ENCODE results near the gene CCT5.
A peak's percentile ranks its signal among the peaks of the same experiment; 100 is the strongest.
"Not testable (repeated sequence)": the region's sequence is repeated elsewhere in the genome, so short reads cannot be mapped to it uniquely, and the experiment has no call there.

CCT5 gene

GRCh38 chr5:10303201-10303600 lies 53.1 kb downstream of the CCT5 start:
- no peak for DNase-seq

- peak; percentile 92 for DNase-seq
Observed at GRCh38 chr5:10303699-10304170, 53.7 kb downstream of the CCT5 start.

GRCh38 chr5:10304932-10305331 lies 54.9 kb downstream of the CCT5 start:
- DNase-seq: peak; percentile 63

GRCh38 chr5:10306114-10306513 lies 56.0 kb downstream of the CCT5 start:
- no peak for DNase-seq

GRCh38 chr5:10306806-10307205 lies 56.7 kb downstream of the CCT5 start:
- DNase-seq: no peak

- DNase-seq: peak; percentile 76
Observed at GRCh38 chr5:10307206-10308148, 57.4 kb downstream of the CCT5 start, which contains the start of gene CMBL. Gene CMBL, minus strand, starts transcription at chr5:10307902. Its CDS starts 17,140 bp downstream, at chr5:10290762.

- DNase-seq: peak; percentile 50
Observed at GRCh38 chr5:10308844-10309243, 58.8 kb downstream of the CCT5 start.

- no peak for DNase-seq
Observed at GRCh38 chr5:10310066-10310779, 60.1 kb downstream of the CCT5 start.

GRCh38 chr5:10310835-10311570 lies 60.9 kb downstream of the CCT5 start:
- not testable (repeated sequence) for DNase-seq

- DNase-seq: peak; percentile 33
Observed at GRCh38 chr5:10311595-10312425, 61.7 kb downstream of the CCT5 start.

- DNase-seq: no peak
Observed at GRCh38 chr5:10315201-10315600, 65.1 kb downstream of the CCT5 start.
